Activated T-cell treated with anti-CD3 and anti-CD28 coated beads for 24 hours (primary cell): Measurements from ENCODE around the gene COX6B1.
"Not testable (repeated sequence)": the region's sequence is repeated elsewhere in the genome, so short reads cannot be mapped to it uniquely, and the experiment has no call there.

Source experiments
- DNase-seq: peaks from one replicate; pipeline ENCODE4 v3.0.0-alpha.2; 2020; ENCODE audit warnings: low read depth

The COX6B1 gene, protein sequence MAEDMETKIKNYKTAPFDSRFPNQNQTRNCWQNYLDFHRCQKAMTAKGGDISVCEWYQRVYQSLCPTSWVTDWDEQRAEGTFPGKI

DNA sequence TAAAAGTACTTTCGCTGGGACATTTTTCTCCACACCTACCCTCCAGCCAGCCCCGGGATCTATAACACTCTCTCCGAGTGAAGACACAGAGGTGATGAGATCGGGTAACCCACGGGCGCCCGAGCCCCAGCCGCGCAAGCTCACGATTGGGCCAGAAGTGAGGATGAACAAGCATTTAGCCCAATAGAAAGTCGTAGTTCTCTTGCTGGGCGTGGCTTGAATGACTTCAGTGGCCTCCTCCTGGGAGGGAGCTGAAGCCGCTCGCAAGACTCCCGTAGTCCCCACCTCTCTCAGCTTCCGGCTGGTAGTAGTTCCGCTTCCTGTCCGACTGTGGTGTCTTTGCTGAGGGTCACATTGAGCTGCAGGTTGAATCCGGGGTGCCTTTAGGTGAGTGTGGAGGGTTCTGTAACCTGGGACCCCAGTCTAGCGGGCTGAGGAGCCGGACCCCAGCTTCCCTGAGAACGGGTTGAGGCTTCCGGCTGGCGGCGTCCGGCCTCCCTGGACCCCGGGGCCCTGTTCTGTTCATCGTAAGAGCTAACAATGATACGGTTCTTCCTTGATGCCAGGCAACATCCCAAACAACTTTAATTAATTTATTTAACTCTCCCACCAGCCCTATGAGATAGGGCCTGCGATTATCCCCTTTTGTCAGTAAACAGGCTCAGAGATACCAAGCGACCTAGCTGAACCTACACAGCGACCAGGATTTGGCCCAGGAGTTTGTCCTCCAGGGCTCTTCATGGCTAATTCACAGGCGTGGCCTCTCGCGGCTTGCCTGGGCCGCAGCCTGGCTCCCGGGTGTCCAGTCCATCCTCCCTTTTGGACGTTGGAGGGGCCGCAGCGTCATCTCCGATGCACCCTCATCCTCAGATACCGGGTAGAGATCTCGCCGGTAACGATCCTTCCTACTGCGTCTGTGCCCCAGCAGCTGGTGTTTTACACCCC is at the start of gene COX6B1:
TSS of gene COX6B1 (plus strand) at position 307 of the 945 bp plus-strand sequence. CDS start 2,921 bp downstream, outside the sequence.
- DNase-seq, result peak; percentile 89

DNA sequence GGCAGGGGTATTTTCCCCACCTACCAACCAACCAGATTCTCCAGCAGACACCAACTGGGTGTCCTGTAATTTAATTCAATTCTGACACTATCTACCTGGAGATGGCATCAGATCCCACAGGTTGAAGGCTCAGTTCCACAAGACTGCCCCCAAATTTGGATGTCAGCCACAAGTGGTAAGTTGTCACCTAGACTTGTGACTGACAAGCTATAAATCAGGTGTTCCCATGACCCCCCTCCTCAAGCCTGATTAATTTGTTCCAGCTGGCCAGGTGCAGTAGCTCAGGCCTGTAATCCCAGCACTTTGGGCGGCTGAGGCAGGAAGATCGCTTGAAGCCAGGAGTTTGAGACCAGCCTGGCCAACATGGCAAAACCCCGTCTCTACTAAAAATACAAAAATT is 46.2 kb upstream of the COX6B1 start:
- DNase-seq, result no peak

- DNase-seq, result not testable (repeated sequence)
Observed at GRCh38 chr19:35604436-35604835, 43.7 kb upstream of the COX6B1 start.

DNA sequence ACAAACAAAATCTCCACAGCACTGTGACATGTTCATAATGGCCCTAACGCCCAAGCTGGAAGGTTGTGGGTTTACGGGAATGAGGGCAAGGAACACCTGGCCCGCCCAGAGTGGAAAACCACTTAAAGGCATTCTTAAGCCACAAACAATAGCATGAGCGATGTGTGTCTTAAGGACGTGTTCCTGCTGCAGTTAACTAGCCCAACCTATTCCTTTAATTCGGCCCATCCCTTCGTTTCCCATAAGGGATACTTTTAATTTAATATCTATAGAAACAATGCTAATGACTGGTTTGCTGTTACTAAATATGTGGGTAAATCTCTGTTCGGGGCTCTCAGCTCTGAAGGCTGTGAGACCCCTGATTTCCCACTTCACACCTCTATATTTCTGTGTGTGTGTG is 41.0 kb upstream of the COX6B1 start:
- not testable (repeated sequence) for DNase-seq

DNA sequence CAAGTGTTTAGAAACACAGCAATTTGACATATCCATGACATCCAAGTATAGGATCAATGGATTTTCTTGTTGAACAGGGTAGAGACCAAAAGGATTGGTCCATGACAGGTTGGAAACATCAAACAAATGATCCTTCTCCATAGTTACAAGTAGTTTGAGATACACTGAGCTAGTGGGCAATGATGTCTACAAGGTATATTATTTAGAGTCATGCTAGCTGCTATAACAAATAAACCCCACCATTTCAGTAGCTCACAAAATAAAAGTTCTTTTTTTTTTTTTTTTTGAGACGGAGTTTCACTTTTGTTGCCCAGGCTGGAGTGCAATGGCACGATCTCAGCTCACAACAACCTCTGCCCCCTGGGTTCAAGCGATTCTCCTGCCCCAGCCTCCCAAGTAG is 40.5 kb upstream of the COX6B1 start:
- no peak for DNase-seq

GRCh38 chr19:35608251-35608650 is 39.9 kb upstream of the COX6B1 start:
- DNase-seq, result no peak

DNA sequence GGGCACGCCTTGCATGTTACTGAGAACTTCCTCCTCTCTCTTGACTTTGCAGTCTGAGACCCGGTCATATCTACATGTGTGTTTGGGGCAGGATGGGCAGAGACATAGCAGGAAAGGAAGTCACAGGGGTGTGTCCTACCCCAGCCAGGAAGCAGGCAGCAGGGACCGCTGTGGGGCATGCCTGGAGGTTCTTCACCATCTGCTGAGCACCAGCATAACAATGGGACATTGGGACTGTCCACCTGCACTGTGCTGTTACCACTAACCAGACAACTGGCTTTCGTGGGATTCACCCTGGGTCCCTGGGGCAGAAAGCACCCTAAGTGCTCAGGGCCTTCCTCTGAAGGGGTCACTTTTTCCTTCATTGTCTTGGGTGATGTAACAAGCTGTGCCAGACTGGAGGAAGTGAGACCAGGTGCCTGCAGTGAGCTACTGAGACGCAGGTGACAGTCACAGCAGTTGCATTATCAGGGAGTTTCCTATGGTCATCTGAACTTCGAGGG is 38.2 kb upstream of the COX6B1 start:
- DNase-seq, result no peak

- DNase-seq, result no peak
Observed at GRCh38 chr19:35612224-35612558, 35.9 kb upstream of the COX6B1 start.

- peak; percentile 95 for DNase-seq
Observed at GRCh38 chr19:35612559-35613321, 35.4 kb upstream of the COX6B1 start, which contains the start of gene HAUS5. Gene HAUS5 (plus strand): TSS chr19:35612735. CDS start chr19:35612795, 60 bp downstream.

- no peak for DNase-seq
Observed at GRCh38 chr19:35613574-35613973, 34.5 kb upstream of the COX6B1 start.

GRCh38 chr19:35615036-35615435 is 33.1 kb upstream of the COX6B1 start:
- no peak for DNase-seq

GRCh38 chr19:35618857-35619256 is 29.3 kb upstream of the COX6B1 start:
- no peak for DNase-seq

GRCh38 chr19:35619290-35619923 is 28.7 kb upstream of the COX6B1 start:
- no peak for DNase-seq

DNA sequence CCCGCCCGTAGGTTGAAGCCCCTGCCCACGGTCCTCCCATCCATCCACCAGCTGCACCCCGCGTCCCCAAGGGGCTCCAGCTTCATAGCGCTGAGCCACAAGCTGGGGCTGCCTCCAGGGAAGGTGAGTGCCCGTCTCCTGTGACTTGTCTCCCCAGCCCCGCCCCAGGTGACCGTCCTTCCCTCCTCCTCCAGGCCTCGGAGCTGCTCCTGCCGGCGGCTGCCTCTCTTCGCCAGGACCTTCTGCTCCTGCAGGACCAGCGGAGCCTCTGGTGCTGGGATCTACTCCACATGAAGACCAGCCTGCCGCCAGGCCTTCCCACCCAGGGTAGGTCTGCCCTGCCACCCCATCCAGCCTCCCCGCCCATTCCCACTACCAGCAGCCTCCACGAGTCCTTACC is 28.1 kb upstream of the COX6B1 start:
- no peak for DNase-seq

DNA sequence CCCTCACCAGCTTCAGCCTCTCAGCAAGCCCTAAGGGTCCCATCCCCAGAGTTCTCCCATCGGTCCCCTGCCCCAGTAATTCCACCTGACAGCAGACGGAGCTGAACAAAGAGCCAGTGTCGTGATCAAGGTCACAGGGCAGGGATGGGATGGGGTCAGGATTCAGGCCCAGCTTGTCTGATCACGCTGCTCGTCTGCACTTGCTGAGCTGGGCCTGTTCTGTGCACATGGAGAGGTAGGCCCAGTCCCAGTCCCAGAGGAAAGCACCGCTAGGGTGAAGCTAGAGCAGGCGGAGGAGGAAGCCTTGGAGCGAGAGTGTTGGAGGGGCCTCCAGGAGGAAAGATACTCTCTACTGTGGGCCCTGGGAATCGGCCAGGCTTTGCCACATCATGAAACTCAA is 26.4 kb upstream of the COX6B1 start:
- DNase-seq, result no peak

GRCh38 chr19:35622750-35623149 is 25.4 kb upstream of the COX6B1 start:
- no peak for DNase-seq

DNA sequence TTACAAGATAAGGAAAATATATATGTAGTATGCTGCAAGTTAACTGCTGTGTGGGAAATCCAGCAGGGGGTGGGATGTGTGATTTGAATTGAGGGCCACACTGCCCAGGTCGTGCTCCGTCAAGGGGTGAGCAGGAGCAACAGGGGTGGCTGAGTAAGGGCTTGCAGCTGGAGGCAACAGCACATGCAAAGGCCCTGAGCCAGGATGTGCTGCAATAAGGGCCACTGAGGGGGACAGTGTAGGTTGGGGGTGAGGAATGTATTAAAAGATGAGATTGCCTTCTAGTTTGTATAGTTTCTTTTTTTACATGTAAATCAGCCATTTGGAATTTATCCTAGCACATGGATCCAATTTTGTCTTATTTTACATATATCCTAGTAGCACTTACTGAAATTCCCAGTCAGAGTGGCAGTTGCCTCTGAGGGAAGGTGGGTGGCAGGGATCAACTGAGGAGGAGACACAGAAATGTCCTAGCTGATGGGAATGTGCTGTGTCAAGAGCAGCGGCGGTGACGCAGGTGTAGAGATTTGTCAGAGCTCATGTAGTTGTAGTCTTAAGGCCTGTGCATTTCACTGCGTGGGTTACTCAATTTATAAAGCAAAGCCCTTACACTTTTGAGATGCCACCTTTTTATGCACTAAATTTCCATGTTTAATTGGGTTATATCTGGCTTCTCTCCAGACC is 24.7 kb upstream of the COX6B1 start:
- DNase-seq, result no peak

- DNase-seq, result no peak
Observed at GRCh38 chr19:35628264-35628564, 19.9 kb upstream of the COX6B1 start.

GRCh38 chr19:35628565-35629331 is 19.4 kb upstream of the COX6B1 start, which contains the start of gene RBM42:
Gene RBM42 (plus strand): TSS chr19:35629036. CDS start chr19:35629154, 118 bp downstream.
- DNase-seq, result peak; percentile 97

GRCh38 chr19:35629332-35629633 is 18.8 kb upstream of the COX6B1 start:
- no peak for DNase-seq
